CD4-positive, alpha-beta T cell treated with Interleukin-2 at 100 ng/mL for 4 hours (primary cell): Measurements from ENCODE around the gene PROM1.

ENCODE experiments used
- DNase-seq: peaks from one replicate; pipeline ENCODE4 v3.0.0-alpha.2; 2020; ENCODE audit warnings: low spot score

The PROM1 gene

GRCh38 chr4:15983610-15984009, 100.2 kb downstream of the PROM1 start:
- DNase-seq: no peak

- no peak for DNase-seq
Measured at GRCh38 chr4:15982842-15983524, 100.8 kb downstream of the PROM1 start.

- DNase-seq: no peak
Measured at GRCh38 chr4:15976456-15977447, 107.1 kb downstream of the PROM1 start.

- DNase-seq: no peak
Measured at GRCh38 chr4:15971068-15971801, 112.6 kb downstream of the PROM1 start.

GRCh38 chr4:15968551-15969300, 115.1 kb downstream of the PROM1 start:
- DNase-seq: no peak

- no peak for DNase-seq
Measured at GRCh38 chr4:15965325-15965724, 118.5 kb downstream of the PROM1 start.

- DNase-seq: no peak
Measured at GRCh38 chr4:15964159-15964558, 119.7 kb downstream of the PROM1 start.

- peak; percentile 33 for DNase-seq
Measured at GRCh38 chr4:15963576-15963975, 120.2 kb downstream of the PROM1 start.

- peak; percentile 60 for DNase-seq
Measured at GRCh38 chr4:15963001-15963451, 120.8 kb downstream of the PROM1 start, which contains the start of gene FGFBP2. FGFBP2 (minus strand) TSS chr4:15963175; CDS start chr4:15963129, 46 bp downstream.

GRCh38 chr4:15961781-15962510, 121.9 kb downstream of the PROM1 start:
- DNase-seq: peak; percentile 47

GRCh38 chr4:15958562-15958961, 125.3 kb downstream of the PROM1 start:
- DNase-seq: peak; percentile 7

- DNase-seq: peak; percentile 79
Measured at GRCh38 chr4:15956179-15956850, 127.5 kb downstream of the PROM1 start.

- DNase-seq: no peak
Measured at GRCh38 chr4:15955670-15956069, 128.2 kb downstream of the PROM1 start.

- DNase-seq: no peak
Measured at GRCh38 chr4:15953625-15954024, 130.2 kb downstream of the PROM1 start.

- DNase-seq: no peak
Measured at GRCh38 chr4:15951781-15952180, 132.0 kb downstream of the PROM1 start.

GRCh38 chr4:15948826-15949225, 135.0 kb downstream of the PROM1 start:
- DNase-seq: no peak

GRCh38 chr4:15947684-15948083, 136.1 kb downstream of the PROM1 start:
- DNase-seq: no peak

- no peak for DNase-seq
Measured at GRCh38 chr4:15945516-15945915, 138.3 kb downstream of the PROM1 start.

GRCh38 chr4:15944895-15945294, 138.9 kb downstream of the PROM1 start:
- no peak for DNase-seq

- no peak for DNase-seq
Measured at GRCh38 chr4:15942283-15942682, 141.5 kb downstream of the PROM1 start.
